ENCODE results near the gene TRIP6. TPM values are rescaled to one million over a fixed set of nuclear protein-coding genes. Genes with fewer than 3 reads are reported as not detected.

Gene TRIP6
- polyA plus RNA-seq, 4 donors = 51.1 to 104 (median 73.0) TPM

GRCh38 chr7:100888291-100888987 lies 21.3 kb downstream of the TRIP6 start:
- DNase-seq (ENCODE audit: low read depth in 4 of 4, low spot score in 3 of 4) = no peak

- DNase-seq (ENCODE audit: low read depth in 4 of 4, low spot score in 3 of 4) = no peak
Observed at GRCh38 chr7:100888988-100889750, 22.0 kb downstream of the TRIP6 start, which contains the start of gene UFSP1. UFSP1 (minus strand) TSS chr7:100889715; CDS start chr7:100889271, 444 bp downstream.

GRCh38 chr7:100890653-100891567 lies 23.7 kb downstream of the TRIP6 start:
- DNase-seq (ENCODE audit: low read depth in 4 of 4, low spot score in 3 of 4) = no peak

GRCh38 chr7:100891568-100892247 lies 24.5 kb downstream of the TRIP6 start:
- no peak for DNase-seq (ENCODE audit: low read depth in 4 of 4, low spot score in 3 of 4)

- DNase-seq (ENCODE audit: low read depth in 4 of 4, low spot score in 3 of 4) = no peak
Observed at GRCh38 chr7:100892364-100893317, 25.5 kb downstream of the TRIP6 start.

- DNase-seq (ENCODE audit: low read depth in 4 of 4, low spot score in 3 of 4) = no peak
Observed at GRCh38 chr7:100893318-100893895, 26.2 kb downstream of the TRIP6 start.

GRCh38 chr7:100893910-100894721 lies 26.9 kb downstream of the TRIP6 start:
- no peak for DNase-seq (ENCODE audit: low read depth in 4 of 4, low spot score in 3 of 4)

GRCh38 chr7:100894860-100895700 lies 27.9 kb downstream of the TRIP6 start:
- peak in 1 of 4 donors; percentile 51 for DNase-seq (ENCODE audit: low read depth in 4 of 4, low spot score in 3 of 4)

- no peak for DNase-seq (ENCODE audit: low read depth in 4 of 4, low spot score in 3 of 4)
Observed at GRCh38 chr7:100895701-100895955, 28.4 kb downstream of the TRIP6 start, which contains the start of gene ACHE. ACHE (minus strand) TSS chr7:100895888; CDS start chr7:100894232, 1,656 bp downstream.

- no peak for DNase-seq (ENCODE audit: low read depth in 4 of 4, low spot score in 3 of 4)
Observed at GRCh38 chr7:100895956-100896731, 29.0 kb downstream of the TRIP6 start.

GRCh38 chr7:100896732-100897608 lies 29.8 kb downstream of the TRIP6 start:
- DNase-seq (ENCODE audit: low read depth in 4 of 4, low spot score in 3 of 4) = no peak

- no peak for DNase-seq (ENCODE audit: low read depth in 4 of 4, low spot score in 3 of 4)
Observed at GRCh38 chr7:100897772-100898454, 30.7 kb downstream of the TRIP6 start.

GRCh38 chr7:100899432-100899831 lies 32.2 kb downstream of the TRIP6 start:
- no peak for DNase-seq (ENCODE audit: low read depth in 4 of 4, low spot score in 3 of 4)

GRCh38 chr7:100900978-100901377 lies 33.8 kb downstream of the TRIP6 start:
- no peak for DNase-seq (ENCODE audit: low read depth in 4 of 4, low spot score in 3 of 4)

GRCh38 chr7:100901921-100902332 lies 34.7 kb downstream of the TRIP6 start:
- DNase-seq (ENCODE audit: low read depth in 4 of 4, low spot score in 3 of 4) = no peak

Measured in left renal pelvis (tissue), 4 donors.